ENCODE data around the gene RDH13.
"Not testable (repeated sequence)": the region's sequence is repeated elsewhere in the genome, so short reads cannot be mapped to it uniquely, and the experiment has no call there.

DNA sequence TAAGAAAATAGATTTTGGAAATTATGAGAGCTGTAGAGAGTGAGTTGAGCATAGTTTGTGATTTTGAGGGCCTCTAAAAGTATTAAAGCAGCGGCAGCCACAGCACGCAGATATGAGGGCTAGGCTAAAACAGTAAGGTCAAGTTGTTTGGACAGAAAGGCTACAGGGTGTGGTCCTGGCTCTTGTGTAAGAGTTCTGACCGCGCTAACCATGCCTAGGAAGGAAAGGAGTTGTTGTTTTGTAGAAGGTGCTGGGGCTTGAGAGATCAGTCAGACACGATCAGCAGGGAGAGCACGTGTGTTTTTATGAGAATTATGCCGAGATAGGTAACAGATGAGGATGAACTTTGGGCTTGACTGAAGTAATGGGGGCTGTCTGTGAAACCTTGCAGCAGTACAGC is 54.2 kb downstream of the RDH13 start:
- TF ChIP-seq, protein P1, sequence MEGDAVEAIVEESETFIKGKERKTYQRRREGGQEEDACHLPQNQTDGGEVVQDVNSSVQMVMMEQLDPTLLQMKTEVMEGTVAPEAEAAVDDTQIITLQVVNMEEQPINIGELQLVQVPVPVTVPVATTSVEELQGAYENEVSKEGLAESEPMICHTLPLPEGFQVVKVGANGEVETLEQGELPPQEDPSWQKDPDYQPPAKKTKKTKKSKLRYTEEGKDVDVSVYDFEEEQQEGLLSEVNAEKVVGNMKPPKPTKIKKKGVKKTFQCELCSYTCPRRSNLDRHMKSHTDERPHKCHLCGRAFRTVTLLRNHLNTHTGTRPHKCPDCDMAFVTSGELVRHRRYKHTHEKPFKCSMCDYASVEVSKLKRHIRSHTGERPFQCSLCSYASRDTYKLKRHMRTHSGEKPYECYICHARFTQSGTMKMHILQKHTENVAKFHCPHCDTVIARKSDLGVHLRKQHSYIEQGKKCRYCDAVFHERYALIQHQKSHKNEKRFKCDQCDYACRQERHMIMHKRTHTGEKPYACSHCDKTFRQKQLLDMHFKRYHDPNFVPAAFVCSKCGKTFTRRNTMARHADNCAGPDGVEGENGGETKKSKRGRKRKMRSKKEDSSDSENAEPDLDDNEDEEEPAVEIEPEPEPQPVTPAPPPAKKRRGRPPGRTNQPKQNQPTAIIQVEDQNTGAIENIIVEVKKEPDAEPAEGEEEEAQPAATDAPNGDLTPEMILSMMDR (conservative IDR thresholded peaks at IDR 0.05; ENCODE audit: low read length), result not testable (repeated sequence)
- not testable (repeated sequence) for TF ChIP-seq EZH2phosphoT487 (IDR thresholded peaks at IDR 0.05; ENCODE audit: borderline replicate concordance)
